NCI-H1694 treated with DMSO at 0.1 percent for 48 hours (cell line): ENCODE data around the gene LENG9.

Experiments used
- DNase-seq: peaks from one replicate; lab custom pipeline; 2025; lab: John Stamatoyannopoulos, UW

LENG9 gene

GRCh38 chr19:54421521-54421920, 42.1 kb downstream of the LENG9 start:
- no peak for DNase-seq

- no peak for DNase-seq
Measured at GRCh38 chr19:54421169-54421516, 42.4 kb downstream of the LENG9 start.

DNA sequence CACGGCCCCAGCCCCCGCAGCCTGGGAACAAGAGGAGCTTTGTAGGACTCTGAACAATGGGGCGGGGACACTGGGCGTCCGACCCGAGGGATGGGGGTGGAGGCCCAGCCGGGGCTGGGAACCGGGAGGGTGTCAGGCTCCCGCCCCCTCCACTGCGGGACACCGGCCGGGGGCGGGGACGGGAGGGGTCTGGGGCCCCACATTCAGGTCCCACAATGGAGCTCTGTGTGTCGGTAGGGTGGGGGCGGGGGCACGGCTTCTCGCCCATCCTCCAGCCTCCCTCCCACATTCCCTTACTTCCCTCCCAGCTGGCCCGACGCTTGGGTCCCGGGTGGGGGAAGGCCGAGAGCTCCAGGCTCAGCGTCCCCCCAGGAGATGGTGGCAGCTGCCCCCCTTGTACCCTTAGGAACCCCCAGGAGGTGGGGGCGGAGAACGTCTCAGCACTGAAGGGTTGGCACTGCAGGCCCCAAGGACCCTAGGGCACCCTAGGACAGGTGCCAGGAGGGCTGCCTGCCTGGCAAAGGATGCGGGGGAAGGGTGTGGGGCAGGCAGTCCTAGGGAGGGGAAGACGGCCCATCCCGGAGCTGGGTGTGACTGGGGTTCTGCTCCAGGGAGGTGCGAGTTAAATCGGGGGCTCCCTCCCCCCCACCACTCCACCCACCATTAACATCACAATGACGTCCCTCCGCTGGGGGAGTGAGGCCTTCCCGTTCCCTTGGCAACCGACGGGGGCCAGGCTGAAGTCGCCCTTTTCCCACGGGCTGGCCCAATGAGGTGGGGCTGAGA, 43.0 kb downstream of the LENG9 start:
- no peak for DNase-seq

- no peak for DNase-seq
Measured at GRCh38 chr19:54420068-54420382, 43.6 kb downstream of the LENG9 start.

- DNase-seq = no peak
Measured at GRCh38 chr19:54418930-54419800, 44.4 kb downstream of the LENG9 start.

GRCh38 chr19:54418030-54418929, 45.3 kb downstream of the LENG9 start:
- DNase-seq = no peak

DNA sequence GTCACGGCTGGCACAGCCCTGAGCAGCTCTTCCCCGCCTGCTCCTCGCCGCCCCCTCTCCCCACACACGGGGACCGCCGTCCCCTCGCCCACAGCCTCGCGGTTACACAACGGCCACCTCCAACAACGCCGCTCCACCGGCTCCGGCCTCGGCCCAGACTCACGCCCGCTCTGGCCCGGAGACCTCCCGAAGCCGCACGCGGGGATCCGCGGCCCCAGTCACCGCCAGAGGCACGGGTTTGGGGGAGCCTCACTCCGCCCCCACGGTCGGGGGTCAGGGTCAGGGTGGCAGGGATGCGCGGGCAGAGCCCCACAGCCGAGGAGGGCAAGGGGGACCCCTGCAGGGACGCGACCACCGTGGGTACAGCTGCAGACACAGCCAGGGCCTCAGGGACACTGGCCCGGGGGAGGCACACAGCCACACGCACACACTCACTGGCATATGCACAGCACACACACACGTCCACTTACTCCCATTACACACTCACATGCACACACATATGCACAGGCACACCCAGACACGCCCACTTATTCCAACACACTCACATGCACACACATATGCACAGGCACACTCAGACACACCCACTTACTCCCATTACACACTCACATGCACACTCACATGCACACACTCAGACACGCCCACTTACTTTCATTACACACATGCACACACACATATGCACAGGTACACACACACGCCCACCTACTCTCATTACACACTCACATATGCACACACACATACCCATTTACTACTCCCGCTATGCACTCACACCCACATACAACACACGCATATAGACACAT, 46.7 kb downstream of the LENG9 start:
- DNase-seq = no peak

DNA sequence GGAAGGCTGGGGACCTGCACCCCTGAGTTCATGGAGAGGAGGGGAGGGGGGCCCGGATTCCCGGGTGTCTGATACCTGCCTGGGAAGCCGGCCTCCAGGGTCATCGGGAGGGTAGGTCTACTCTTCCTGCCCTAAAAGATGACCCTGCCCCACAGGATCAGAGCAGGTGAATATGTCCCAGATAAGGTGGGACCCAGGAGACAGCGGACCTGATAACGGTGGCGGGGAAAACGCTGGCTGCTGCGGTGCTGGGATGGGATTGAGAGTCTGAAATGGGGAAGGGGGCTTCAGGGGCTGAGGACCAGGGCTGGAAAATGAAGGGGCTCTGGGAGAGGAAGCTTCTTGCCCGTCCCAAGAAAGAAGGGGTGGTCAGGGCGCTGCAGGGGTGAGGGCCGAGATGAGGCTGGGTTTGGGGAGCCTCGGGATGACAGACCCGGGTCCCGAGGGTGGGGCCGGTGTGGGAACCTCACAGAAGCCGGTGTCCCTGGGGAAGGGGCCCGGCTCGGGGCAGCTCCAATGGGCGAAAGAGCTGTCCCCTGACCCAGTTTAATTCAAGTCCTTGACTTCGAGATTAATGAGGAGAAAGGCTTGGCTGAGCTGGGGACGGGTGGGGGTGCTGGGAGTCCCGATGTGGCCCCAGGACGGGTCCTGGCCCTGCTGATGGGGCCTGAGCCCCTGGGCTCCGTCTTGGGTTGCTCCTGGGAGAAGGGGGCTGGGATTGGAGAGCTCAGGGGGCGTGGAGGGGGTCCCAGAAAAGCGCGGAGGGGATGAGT, 47.5 kb downstream of the LENG9 start:
- DNase-seq = no peak

DNA sequence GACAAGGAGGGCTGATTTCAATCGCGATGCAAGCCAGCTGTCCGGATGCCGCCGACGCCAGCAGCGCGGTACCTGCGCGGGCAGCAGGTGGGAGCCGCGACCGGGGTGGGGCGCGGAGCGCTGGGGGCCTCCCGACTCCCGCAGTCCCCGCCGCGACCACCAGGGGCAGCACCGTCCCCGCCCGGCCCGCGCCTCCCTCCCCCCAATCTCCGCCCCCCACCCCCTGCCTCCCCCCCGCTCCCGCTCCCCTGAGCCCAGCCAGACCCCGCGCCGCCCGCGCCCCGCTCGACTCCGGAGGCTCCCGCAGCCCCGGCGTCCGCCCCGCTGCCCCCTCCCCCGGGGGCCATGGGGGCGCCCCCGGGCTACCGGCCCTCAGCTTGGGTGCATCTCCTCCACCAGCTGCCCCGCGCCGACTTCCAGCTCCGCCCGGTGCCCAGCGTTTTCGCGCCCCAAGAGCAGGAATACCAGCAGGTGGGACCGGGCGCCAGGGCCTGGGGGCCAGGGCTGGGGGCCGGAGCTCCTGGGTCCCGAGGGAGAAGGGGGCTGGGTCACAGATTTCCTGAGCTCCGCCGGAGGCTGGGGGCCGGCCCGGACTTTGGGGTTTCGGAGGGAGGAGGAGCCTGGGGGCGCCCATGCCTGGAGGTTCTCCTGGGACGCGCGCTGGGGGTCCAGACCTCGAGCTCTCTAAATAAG, 48.2 kb downstream of the LENG9 start, which contains the start of gene TTYH1:
TSS of gene TTYH1 (plus strand) at position 257 of the 693 bp plus-strand sequence. CDS start at position 346, 89 bp downstream.
- DNase-seq = no peak

DNA sequence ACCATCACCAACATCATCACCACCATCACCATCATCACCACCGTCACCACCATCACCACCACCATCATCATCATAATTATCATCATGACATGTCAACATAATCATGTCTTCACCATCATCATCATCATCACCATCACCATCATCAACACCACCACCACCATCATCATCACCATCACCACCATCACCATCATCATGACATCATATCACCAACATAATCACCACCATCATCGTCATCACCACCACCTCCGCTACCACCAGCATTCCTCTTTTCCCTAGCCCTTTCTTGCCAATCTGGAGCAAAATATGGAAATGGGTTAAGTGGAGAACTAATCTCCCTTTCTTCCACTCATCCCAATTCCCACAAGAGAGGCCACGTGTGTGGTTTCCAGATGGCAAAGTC, 49.4 kb downstream of the LENG9 start:
- DNase-seq = no peak

- DNase-seq = no peak
Measured at GRCh38 chr19:54412877-54413276, 50.7 kb downstream of the LENG9 start.
